ENCODE data around the gene INO80E. TPM values are rescaled to one million over a fixed set of nuclear protein-coding genes. Genes with fewer than 3 reads are reported as not detected.
A peak's percentile ranks its signal among the peaks of the same experiment; 100 is the strongest.

The INO80E gene
- total and polyA plus RNA-seq, 3 experiments from 2014 or later = 6.5 to 123 (median 121) TPM

GRCh38 chr16:29972992-29973383, 23.1 kb upstream of the INO80E start:
- no peaks in the 10 kb centered on the region for H3K27me3 ChIP-seq (ENCODE audit: insufficient read depth, low read length, poor library complexity, severe bottlenecking)
- no peaks in the 10 kb centered on the region for H3K9me3 ChIP-seq (ENCODE audit: low read length)
- H3K27ac ChIP-seq (ENCODE audit: low read depth, low read length) = no peak overlapping the region
- ChIA-PET POLR2A (interaction anchor here (0.6 to 2.8 kb wide), 12 partner anchors 11 to 282 kb away, joined by 3 to 17 read pairs (median 4); partner anchors contain the start of genes ALDOA, HIRIP3, INO80E and KCTD13), CTCF (interaction anchor here (0.7 to 4.3 kb wide), 13 partner anchors 8 to 457 kb away, joined by 3 to 33 read pairs (median 4); partner anchors contain the start of genes DCTPP1, HIRIP3, PAGR1 and TMEM219)
- no peak for DNase-seq
- Mint-ChIP-seq H3K4me3 (peak overlapping the region; percentile 87 to 95 (median 94)), H3K27me3 (no peaks in the 10 kb centered on the region), H3K27ac (peak overlapping the region; percentile 67 to 96 (median 89)), H3K36me3 (peaks cover 5 to 39% (median 6%) of the 10 kb centered on the region in 3 donors), H3K4me1 (peaks cover 34 to 39% (median 36%) of the 10 kb centered on the region in 3 donors), H3K9me3 (no peaks in the 10 kb centered on the region)
- peak overlapping the region; percentile 96 for H3K4me3 ChIP-seq (ENCODE audit: low read length)
- peaks cover 6% of the 10 kb centered on the region for H3K36me3 ChIP-seq (ENCODE audit: insufficient read depth, low read length)
- H3K4me1 ChIP-seq (ENCODE audit: insufficient read depth, low read length) = peaks cover 31% of the 10 kb centered on the region

DNA sequence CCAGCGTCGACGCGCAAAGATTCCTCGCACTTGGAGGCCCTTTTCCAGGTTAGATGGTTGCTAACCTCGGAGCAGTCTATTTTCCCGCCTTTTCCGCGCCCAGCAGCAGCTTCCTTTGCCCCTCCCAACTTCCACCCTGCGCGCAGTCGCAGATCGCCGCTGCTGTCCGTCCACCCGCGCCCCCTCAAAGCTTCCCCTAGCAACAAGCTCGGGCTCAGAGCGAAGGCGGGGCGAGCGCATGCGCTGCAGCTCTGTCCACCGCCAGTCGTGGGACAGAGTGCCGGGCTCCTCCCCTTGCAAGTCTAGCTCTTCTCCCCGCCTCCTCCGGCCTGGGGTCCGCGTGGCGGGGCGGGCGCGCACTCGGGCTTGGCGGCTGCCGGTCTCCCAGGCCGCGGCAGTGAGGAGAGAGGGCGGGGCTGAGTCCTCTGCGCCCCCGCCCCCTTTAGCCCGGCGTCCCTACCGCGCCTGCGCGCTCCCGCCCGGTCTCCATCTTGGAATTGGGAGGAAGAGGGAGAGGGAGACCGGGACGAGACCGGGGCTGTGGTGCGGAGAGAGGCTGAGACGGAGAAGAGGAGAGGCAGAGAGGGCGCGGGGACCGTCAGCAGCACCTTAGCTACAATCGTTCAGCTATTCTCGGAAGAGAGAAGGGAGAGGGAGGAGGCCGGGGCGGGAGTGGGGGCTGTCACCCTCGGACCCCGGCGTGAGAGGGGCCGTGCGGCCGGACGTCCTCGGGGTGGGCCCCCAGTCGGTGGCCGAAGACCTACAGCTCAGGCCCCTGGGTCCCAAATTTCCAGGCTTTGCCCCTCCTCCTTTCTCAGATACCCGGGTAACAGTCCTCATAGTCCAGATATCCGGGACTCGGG, 22.4 kb upstream of the INO80E start, which contains the start of gene TAOK2:
TSS of gene TAOK2 (plus strand) at position 485 of the 863 bp plus-strand sequence. CDS start 3,905 bp downstream, outside the sequence.
- H3K27me3 ChIP-seq (ENCODE audit: insufficient read depth, low read length, poor library complexity, severe bottlenecking) = no peaks in the 10 kb centered on the region
- Mint-ChIP-seq H3K27me3 (no peaks in the 10 kb centered on the region), H3K4me3 (peak within 1 kb of the TSS; percentile 87 to 95 (median 94)), H3K36me3 (peaks cover 2 to 39% (median 2%) of the 10 kb centered on the region in 3 donors), H3K4me1 (peaks cover 34 to 39% (median 36%) of the 10 kb centered on the region in 3 donors), H3K27ac (peak within 1 kb of the TSS; percentile 86 to 98 (median 93)), H3K9me3 (no peaks in the 10 kb centered on the region)
- H3K4me1 ChIP-seq (ENCODE audit: insufficient read depth, low read length) = peaks cover 31% of the 10 kb centered on the region
- peak within 1 kb of the TSS; percentile 71 for H3K27ac ChIP-seq (ENCODE audit: low read depth, low read length)
- ChIA-PET CTCF (interaction anchor here (0.7 to 4.3 kb wide), 16 partner anchors 8 to 456 kb away, joined by 3 to 33 read pairs (median 3); partner anchors contain the start of genes DCTPP1, HIRIP3, PAGR1 and TMEM219), POLR2A (interaction anchor here (0.6 to 2.8 kb wide), 12 partner anchors 12 to 283 kb away, joined by 3 to 17 read pairs (median 4); partner anchors contain the start of genes ALDOA, HIRIP3, INO80E and KCTD13)
- peaks cover 11% of the 10 kb centered on the region for H3K36me3 ChIP-seq (ENCODE audit: insufficient read depth, low read length)
- H3K9me3 ChIP-seq (ENCODE audit: low read length) = no peaks in the 10 kb centered on the region
- peak; percentile 89 to 96 (median 93) for DNase-seq
- peak within 1 kb of the TSS; percentile 96 for H3K4me3 ChIP-seq (ENCODE audit: low read length)

GRCh38 chr16:29974291-29975133, 21.5 kb upstream of the INO80E start:
- peak overlapping the region; percentile 87 to 95 (median 94) for H3K4me3 Mint-ChIP-seq
- no peaks in the 10 kb centered on the region for H3K27me3 ChIP-seq (ENCODE audit: insufficient read depth, low read length, poor library complexity, severe bottlenecking)
- peak in 1 of 5 donors; percentile 18 for DNase-seq
- H3K4me3 ChIP-seq (ENCODE audit: low read length) = peak overlapping the region; percentile 96
- H3K9me3 ChIP-seq (ENCODE audit: low read length) = no peaks in the 10 kb centered on the region
- peaks cover 16% of the 10 kb centered on the region for H3K36me3 ChIP-seq (ENCODE audit: insufficient read depth, low read length)
- H3K9me3 Mint-ChIP-seq = no peaks in the 10 kb centered on the region
- H3K36me3 Mint-ChIP-seq = peaks cover 0 to 43% (median 4%) of the 10 kb centered on the region in 3 donors
- peaks cover 34 to 39% (median 36%) of the 10 kb centered on the region in 3 donors for H3K4me1 Mint-ChIP-seq
- H3K4me1 ChIP-seq (ENCODE audit: insufficient read depth, low read length) = peaks cover 31% of the 10 kb centered on the region
- no peaks in the 10 kb centered on the region for H3K27me3 Mint-ChIP-seq
- POLR2A ChIA-PET = interaction anchor here (1.2 to 2.8 kb wide), 8 partner anchors 13 to 272 kb away, joined by 3 to 17 read pairs (median 4); partner anchors contain the start of genes HIRIP3, INO80E, KCTD13 and TMEM219
- H3K27ac Mint-ChIP-seq = peak overlapping the region; percentile 86 to 98 (median 93)
- H3K27ac ChIP-seq (ENCODE audit: low read depth, low read length) = peak overlapping the region; percentile 71
- CTCF ChIA-PET = interaction anchor here (0.9 to 4.3 kb wide), 5 partner anchors 11 to 270 kb away, joined by 3 to 33 read pairs (median 4); partner anchors contain the start of genes HIRIP3 and TMEM219

DNA sequence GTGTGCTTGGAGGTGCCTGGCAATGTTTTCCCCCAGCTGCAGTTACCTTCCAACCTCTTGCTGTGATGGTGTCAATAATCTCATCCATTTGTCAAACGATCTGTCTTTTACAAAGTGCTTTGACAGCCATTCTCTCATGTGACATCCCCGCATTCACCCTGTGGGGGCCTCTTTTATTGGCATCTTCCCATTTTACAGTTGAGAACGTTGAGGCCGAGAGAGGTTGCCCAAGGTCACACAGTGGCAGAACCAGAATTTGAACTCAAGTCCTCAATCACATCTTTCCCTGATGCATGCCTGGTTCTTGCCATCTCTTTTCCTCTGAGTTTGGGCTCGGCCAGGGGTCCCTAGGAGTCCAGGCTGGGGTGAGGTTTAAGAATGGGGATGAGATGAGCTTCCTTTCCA, 20.9 kb upstream of the INO80E start:
- Histone ChIP-seq H3K9me3 (ENCODE audit: low read length) (no peaks in the 10 kb centered on the region), H3K27me3 (ENCODE audit: insufficient read depth, low read length, poor library complexity, severe bottlenecking) (no peaks in the 10 kb centered on the region), H3K27ac (ENCODE audit: low read depth, low read length) (peak overlapping the region; percentile 71), H3K4me1 (ENCODE audit: insufficient read depth, low read length) (peaks cover 31% of the 10 kb centered on the region), H3K4me3 (ENCODE audit: low read length) (peak overlapping the region; percentile 96), H3K36me3 (ENCODE audit: insufficient read depth, low read length) (peaks cover 22% of the 10 kb centered on the region)
- H3K9me3 Mint-ChIP-seq = no peaks in the 10 kb centered on the region
- H3K4me1 Mint-ChIP-seq = peaks cover 34 to 39% (median 36%) of the 10 kb centered on the region in 3 donors
- no peak for DNase-seq
- peak overlapping the region; percentile 87 to 95 (median 94) for H3K4me3 Mint-ChIP-seq
- POLR2A ChIA-PET = interaction anchor here (1.2 kb wide), 2 partner anchors 14 to 190 kb away, joined by 3 to 4 read pairs; no protein-coding TSS in a partner anchor
- H3K36me3 Mint-ChIP-seq = peaks cover 0 to 47% (median 5%) of the 10 kb centered on the region in 3 donors
- H3K27me3 Mint-ChIP-seq = no peaks in the 10 kb centered on the region
- peak overlapping the region; percentile 85 to 98 (median 92) for H3K27ac Mint-ChIP-seq
- CTCF ChIA-PET = interaction anchor here (0.6 kb wide), 1 partner anchor 274 kb away, joined by 3 read pairs; no protein-coding TSS in a partner anchor

DNA sequence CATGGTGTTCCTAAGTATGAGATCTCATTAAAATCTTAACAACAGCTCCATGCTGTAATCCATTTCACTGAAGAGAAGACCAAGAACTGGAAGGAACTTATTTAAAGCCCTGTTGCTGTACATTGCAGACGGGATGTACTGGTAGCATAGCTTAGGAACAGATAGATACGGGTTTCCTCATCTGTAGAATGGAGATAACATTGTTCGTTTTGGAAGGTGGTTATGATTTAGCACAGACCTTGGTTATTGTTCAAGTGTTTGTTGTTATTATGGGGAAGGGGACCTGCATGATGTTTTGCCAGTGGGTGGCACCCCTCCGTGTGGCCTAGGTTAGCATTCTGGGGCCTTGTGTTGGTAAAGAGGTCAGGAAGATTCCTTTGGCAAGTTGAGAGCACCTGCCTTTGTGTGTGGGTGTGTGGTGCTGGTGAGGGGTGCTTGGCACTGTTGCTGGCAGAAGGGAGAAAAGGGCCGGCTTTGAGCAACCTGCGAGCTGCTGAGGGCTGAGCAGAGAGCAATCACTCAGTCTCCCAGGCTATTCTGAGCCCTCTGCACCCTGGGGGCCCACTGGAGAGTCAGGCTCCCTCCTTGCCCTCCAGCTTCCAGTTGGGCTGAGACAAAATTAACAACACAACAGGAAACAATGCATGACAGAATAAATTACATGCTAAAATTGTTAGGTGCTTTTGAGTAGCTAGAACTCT, 20.1 kb upstream of the INO80E start:
- no peak for DNase-seq
- CTCF ChIA-PET = interaction anchor here (0.6 to 1.4 kb wide), 2 partner anchors 160 to 275 kb away, joined by 3 to 6 read pairs; partner anchors contain the start of gene PAGR1
- Histone ChIP-seq H3K27ac (ENCODE audit: low read depth, low read length) (no peak overlapping the region), H3K4me1 (ENCODE audit: insufficient read depth, low read length) (peaks cover 31% of the 10 kb centered on the region), H3K9me3 (ENCODE audit: low read length) (no peaks in the 10 kb centered on the region), H3K27me3 (ENCODE audit: insufficient read depth, low read length, poor library complexity, severe bottlenecking) (no peaks in the 10 kb centered on the region), H3K4me3 (ENCODE audit: low read length) (peak overlapping the region; percentile 5), H3K36me3 (ENCODE audit: insufficient read depth, low read length) (peaks cover 25% of the 10 kb centered on the region)
- H3K9me3 Mint-ChIP-seq = no peaks in the 10 kb centered on the region
- H3K4me3 Mint-ChIP-seq = peak overlapping the region; percentile 87 to 95 (median 94)
- POLR2A ChIA-PET = interaction anchor here (1.2 kb wide), 2 partner anchors 15 to 191 kb away, joined by 3 to 4 read pairs; no protein-coding TSS in a partner anchor
- H3K27me3 Mint-ChIP-seq = no peaks in the 10 kb centered on the region
- peaks cover 0 to 55% (median 5%) of the 10 kb centered on the region in 3 donors for H3K36me3 Mint-ChIP-seq
- H3K4me1 Mint-ChIP-seq = peaks cover 34 to 39% (median 36%) of the 10 kb centered on the region in 3 donors
- peak overlapping the region; percentile 71 to 98 (median 91) for H3K27ac Mint-ChIP-seq

- H3K4me3 Mint-ChIP-seq = peak overlapping the region in 3 of 7 donors; percentile 4 to 76 (median 70)
- peaks cover 34 to 39% (median 36%) of the 10 kb centered on the region in 3 donors for H3K4me1 Mint-ChIP-seq
- H3K9me3 ChIP-seq (ENCODE audit: low read length) = no peaks in the 10 kb centered on the region
- POLR2A ChIA-PET = interaction anchor here (0.8 kb wide), 1 partner anchor 275 kb away, joined by 3 read pairs; no protein-coding TSS in a partner anchor
- CTCF ChIA-PET = no interaction called here
- no peaks in the 10 kb centered on the region for H3K27me3 Mint-ChIP-seq
- no peak for DNase-seq
- no peak overlapping the region for H3K4me3 ChIP-seq (ENCODE audit: low read length)
- peaks cover 0 to 63% (median 9%) of the 10 kb centered on the region in 3 donors for H3K36me3 Mint-ChIP-seq
- H3K4me1 ChIP-seq (ENCODE audit: insufficient read depth, low read length) = peaks cover 31% of the 10 kb centered on the region
- peaks cover 37% of the 10 kb centered on the region for H3K36me3 ChIP-seq (ENCODE audit: insufficient read depth, low read length)
- H3K27me3 ChIP-seq (ENCODE audit: insufficient read depth, low read length, poor library complexity, severe bottlenecking) = no peaks in the 10 kb centered on the region
- H3K27ac ChIP-seq (ENCODE audit: low read depth, low read length) = no peak overlapping the region
- peak overlapping the region in 5 of 8 donors; percentile 45 to 95 (median 86) for H3K27ac Mint-ChIP-seq
- H3K9me3 Mint-ChIP-seq = no peaks in the 10 kb centered on the region
These were observed 18.8 kb upstream of the INO80E start for GRCh38 chr16:29977063-29977825.

All from CD8-positive, alpha-beta memory T cell (primary cell).